ENCODE measurements around the gene CEMIP2.

Gene CEMIP2

GRCh38 chr9:71743217-71743705, 25.1 kb downstream of the CEMIP2 start:
- TF ChIP-seq CTCF (IDR thresholded peaks at IDR 0.05; ENCODE audit: borderline replicate concordance, insufficient read depth, low read depth, low read length): no peak
- no peak overlapping the region for H3K4me3 ChIP-seq (ENCODE audit: low read depth, low read length)

GRCh38 chr9:71742703-71743102, 25.6 kb downstream of the CEMIP2 start:
- H3K4me3 ChIP-seq (ENCODE audit: low read depth, low read length): no peak overlapping the region
- no peak for TF ChIP-seq CTCF (IDR thresholded peaks at IDR 0.05; ENCODE audit: borderline replicate concordance, insufficient read depth, low read depth, low read length)

GRCh38 chr9:71741926-71742648, 26.2 kb downstream of the CEMIP2 start:
- TF ChIP-seq CTCF (IDR thresholded peaks at IDR 0.05; ENCODE audit: borderline replicate concordance, insufficient read depth, low read depth, low read length): no peak
- no peak overlapping the region for H3K4me3 ChIP-seq (ENCODE audit: low read depth, low read length)

- H3K4me3 ChIP-seq (ENCODE audit: low read depth, low read length): no peak overlapping the region
- TF ChIP-seq CTCF (IDR thresholded peaks at IDR 0.05; ENCODE audit: borderline replicate concordance, insufficient read depth, low read depth, low read length): no peak
These were observed 28.1 kb downstream of the CEMIP2 start for GRCh38 chr9:71740199-71740598.

DNA sequence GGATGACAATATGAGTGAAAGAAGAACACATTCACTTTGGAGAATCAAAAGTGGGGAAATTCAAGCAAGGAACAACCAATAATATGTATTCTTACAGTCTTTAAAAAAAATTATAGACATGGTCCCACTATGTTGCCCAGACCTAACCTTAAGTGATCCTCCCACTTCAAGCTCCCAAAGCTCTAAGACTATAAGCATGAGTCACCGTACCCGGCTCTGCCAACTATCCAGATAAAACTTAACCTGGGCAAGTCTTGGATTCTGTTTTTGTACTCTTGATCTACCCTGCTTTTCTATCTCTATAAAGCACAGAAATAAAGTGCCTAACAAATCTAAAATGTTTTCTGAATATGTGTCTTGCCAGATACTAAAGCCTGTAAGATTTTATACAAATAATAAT, 30.9 kb downstream of the CEMIP2 start:
- H3K4me3 ChIP-seq (ENCODE audit: low read depth, low read length): no peak overlapping the region
- TF ChIP-seq CTCF (IDR thresholded peaks at IDR 0.05; ENCODE audit: borderline replicate concordance, insufficient read depth, low read depth, low read length): no peak

GRCh38 chr9:71736236-71736635, 32.1 kb downstream of the CEMIP2 start:
- no peak overlapping the region for H3K4me3 ChIP-seq (ENCODE audit: low read depth, low read length)
- no peak for TF ChIP-seq CTCF (IDR thresholded peaks at IDR 0.05; ENCODE audit: borderline replicate concordance, insufficient read depth, low read depth, low read length)

- no peak for TF ChIP-seq CTCF (IDR thresholded peaks at IDR 0.05; ENCODE audit: borderline replicate concordance, insufficient read depth, low read depth, low read length)
- no peak overlapping the region for H3K4me3 ChIP-seq (ENCODE audit: low read depth, low read length)
These were observed 33.4 kb downstream of the CEMIP2 start for GRCh38 chr9:71734950-71735349.
